ENCODE measurements around the gene SLC23A2. TPM values are rescaled to one million over a fixed set of nuclear protein-coding genes. Genes with fewer than 3 reads are reported as not detected.

SLC23A2 gene
- total RNA-seq, 4 donors from 2014 or later, result 5.0 to 11.6 (median 7.9) TPM

- Histone ChIP-seq H3K4me1 (no peaks in the 10 kb centered on the region), H3K4me3 (no peak overlapping the region), H3K27me3 (no peaks in the 10 kb centered on the region), H3K27ac (no peak overlapping the region), H3K36me3 (no peaks in the 10 kb centered on the region), H3K9me3 (no peaks in the 10 kb centered on the region)
- no peak for DNase-seq
- WGBS, 2 donors (ENCODE audit: low coverage in 1 of 2), result 69 to 86% methylated on average over 2 to 3 of the region's 3 CpGs
- in situ Hi-C loops (cut with MboI; ENCODE audit: low pct_ligation_motif_present in 1 of 4, low pct_unique_long_range_greater_than_20kb in 1 of 4, low sequenced_read_pairs in 3 of 4), result no loop called here
- TF ChIP-seq POLR2A (IDR thresholded peaks at IDR 0.05) (no peak), CTCF (IDR thresholded peaks at IDR 0.05) (no peak), POLR2AphosphoS5 (IDR thresholded peaks at IDR 0.05) (no peak), EP300 (IDR thresholded peaks at IDR 0.05; ENCODE audit: low read depth) (no peak)
- intact Hi-C loops (cut with DNase I; ENCODE audit: low total_unique reads), result no loop called here
Observed at GRCh38 chr20:5041433-5041832, 40.1 kb upstream of the SLC23A2 start.

GRCh38 chr20:5040345-5040744, 39.0 kb upstream of the SLC23A2 start:
- no peak overlapping the region for H3K4me3 ChIP-seq
- no peak overlapping the region for H3K27ac ChIP-seq
- TF ChIP-seq CTCF (IDR thresholded peaks at IDR 0.05) (no peak), POLR2AphosphoS5 (IDR thresholded peaks at IDR 0.05) (no peak), EP300 (IDR thresholded peaks at IDR 0.05; ENCODE audit: low read depth) (no peak), POLR2A (IDR thresholded peaks at IDR 0.05) (no peak)
- in situ Hi-C loops (cut with MboI; ENCODE audit: low pct_ligation_motif_present in 1 of 4, low pct_unique_long_range_greater_than_20kb in 1 of 4, low sequenced_read_pairs in 3 of 4) (no loop called here), intact Hi-C loops (cut with DNase I; ENCODE audit: low total_unique reads) (no loop called here)
- H3K27me3 ChIP-seq, result no peaks in the 10 kb centered on the region
- H3K9me3 ChIP-seq, result no peaks in the 10 kb centered on the region
- DNase-seq, result no peak
- H3K4me1 ChIP-seq, result no peaks in the 10 kb centered on the region
- whole genome bisulfite sequencing, 2 donors (ENCODE audit: low coverage in 1 of 2), result 70 to 87% methylated on average over 2 to 4 of the region's 4 CpGs
- H3K36me3 ChIP-seq, result no peaks in the 10 kb centered on the region

GRCh38 chr20:5039889-5040288, 38.6 kb upstream of the SLC23A2 start:
- Histone ChIP-seq H3K4me1 (no peaks in the 10 kb centered on the region), H3K9me3 (no peaks in the 10 kb centered on the region), H3K27me3 (no peaks in the 10 kb centered on the region), H3K36me3 (no peaks in the 10 kb centered on the region), H3K4me3 (no peak overlapping the region), H3K27ac (no peak overlapping the region)
- intact Hi-C loops (cut with DNase I; ENCODE audit: low total_unique reads) (no loop called here), in situ Hi-C loops (cut with MboI; ENCODE audit: low pct_ligation_motif_present in 1 of 4, low pct_unique_long_range_greater_than_20kb in 1 of 4, low sequenced_read_pairs in 3 of 4) (no loop called here)
- 88 to 100% methylated on average over 1 of the region's 1 CpG for WGBS, 2 donors (ENCODE audit: low coverage in 1 of 2)
- DNase-seq, result no peak
- TF ChIP-seq EP300 (IDR thresholded peaks at IDR 0.05; ENCODE audit: low read depth) (no peak), POLR2AphosphoS5 (IDR thresholded peaks at IDR 0.05) (no peak), POLR2A (IDR thresholded peaks at IDR 0.05) (no peak), CTCF (IDR thresholded peaks at IDR 0.05) (no peak)

GRCh38 chr20:5039255-5039657, 37.9 kb upstream of the SLC23A2 start:
- intact Hi-C loops (cut with DNase I; ENCODE audit: low total_unique reads), result no loop called here
- H3K27ac ChIP-seq, result no peak overlapping the region
- H3K4me1 ChIP-seq, result no peaks in the 10 kb centered on the region
- WGBS, 2 donors (ENCODE audit: low coverage in 1 of 2), result 60 to 69% methylated on average over 1 to 8 of the region's 8 CpGs
- H3K9me3 ChIP-seq, result no peaks in the 10 kb centered on the region
- no peak for DNase-seq
- TF ChIP-seq POLR2AphosphoS5 (IDR thresholded peaks at IDR 0.05) (no peak), EP300 (IDR thresholded peaks at IDR 0.05; ENCODE audit: low read depth) (no peak), POLR2A (IDR thresholded peaks at IDR 0.05) (no peak), CTCF (IDR thresholded peaks at IDR 0.05) (no peak)
- in situ Hi-C loops (cut with MboI; ENCODE audit: low pct_ligation_motif_present in 1 of 4, low pct_unique_long_range_greater_than_20kb in 1 of 4, low sequenced_read_pairs in 3 of 4), result no loop called here
- no peaks in the 10 kb centered on the region for H3K27me3 ChIP-seq
- H3K4me3 ChIP-seq, result no peak overlapping the region
- no peaks in the 10 kb centered on the region for H3K36me3 ChIP-seq
